GM21526 (cell line): ENCODE data around the gene SUSD5.
"Not testable (repeated sequence)": the region's sequence is repeated elsewhere in the genome, so short reads cannot be mapped to it uniquely, and the experiment has no call there.

Source experiments
- ATAC-seq: cut with Tn5 transposase; IDR thresholded peaks from one replicate; pipeline ENCODE4 v1.9.1; 2021; ENCODE audit warnings: moderate library complexity; ENCODE audit not compliant: unreplicated experiment, low FRiP score

Gene SUSD5

GRCh38 chr3:33122991-33123390 is 95.6 kb downstream of the SUSD5 start:
- no peak for ATAC-seq

GRCh38 chr3:33119891-33120290 is 98.7 kb downstream of the SUSD5 start:
- ATAC-seq, result no peak

- ATAC-seq, result no peak
Observed at GRCh38 chr3:33117461-33117860, 101.1 kb downstream of the SUSD5 start.

GRCh38 chr3:33115024-33115768 is 103.4 kb downstream of the SUSD5 start:
- no peak for ATAC-seq

GRCh38 chr3:33114622-33115023 is 104.0 kb downstream of the SUSD5 start:
- ATAC-seq, result peak; percentile 1

GRCh38 chr3:33113772-33114621 is 104.6 kb downstream of the SUSD5 start, which contains the start of gene CRTAP:
Gene CRTAP (plus strand): TSS chr3:33114014. CDS start chr3:33114078, 64 bp downstream.
- ATAC-seq, result peak; percentile 80

GRCh38 chr3:33111581-33111980 is 107.0 kb downstream of the SUSD5 start:
- peak; percentile 49 for ATAC-seq

GRCh38 chr3:33106854-33107253 is 111.8 kb downstream of the SUSD5 start:
- not testable (repeated sequence) for ATAC-seq

GRCh38 chr3:33105341-33105948 is 113.2 kb downstream of the SUSD5 start:
- ATAC-seq, result no peak

- no peak for ATAC-seq
Observed at GRCh38 chr3:33104803-33105202, 113.8 kb downstream of the SUSD5 start.

- no peak for ATAC-seq
Observed at GRCh38 chr3:33103480-33103879, 115.1 kb downstream of the SUSD5 start.

GRCh38 chr3:33103034-33103433 is 115.6 kb downstream of the SUSD5 start:
- ATAC-seq, result no peak

GRCh38 chr3:33100229-33100628 is 118.4 kb downstream of the SUSD5 start:
- no peak for ATAC-seq
